ENCODE results near the gene TTC29.
A peak's percentile ranks its signal among the peaks of the same experiment; 100 is the strongest.

The TTC29 gene

GRCh38 chr4:146943691-146944375, 1.8 kb downstream of the TTC29 start:
- Histone ChIP-seq H3K9me3 (ENCODE audit: insufficient read depth, low read depth, low read length) (no peaks in the 10 kb centered on the region), H3K4me1 (ENCODE audit: control insufficient read depth in 1 of 2, insufficient read depth in 2 of 2, low read length in 2 of 2) (peaks cover 0 to 3% of the 10 kb centered on the region in 2 experiments), H2BK120ac (ENCODE audit: insufficient read depth, low read length, poor library complexity) (no peak overlapping the region), H3K79me1 (ENCODE audit: low read length) (no peaks in the 10 kb centered on the region), H3K9ac (ENCODE audit: low read length) (no peak overlapping the region), H3K23ac (ENCODE audit: low read length) (peak overlapping the region; percentile 55), H3K27me3 (ENCODE audit: insufficient read depth, low read length) (no peaks in the 10 kb centered on the region), H3K36me3 (ENCODE audit: control insufficient read depth in 1 of 2, insufficient read depth in 2 of 2, low read length in 2 of 2) (no peaks in the 10 kb centered on the region), H4K91ac (ENCODE audit: low read depth, low read length) (no peak overlapping the region), H3K4me2 (ENCODE audit: low read length) (no peak overlapping the region), H4K8ac (ENCODE audit: low read depth, low read length) (no peak overlapping the region), H2AK5ac (ENCODE audit: low read length) (no peak overlapping the region), H3K4me3 (ENCODE audit: low read depth, low read length) (no peak overlapping the region), H3K14ac (ENCODE audit: low read length) (no peak overlapping the region), H3K4ac (ENCODE audit: low read depth, low read length) (no peak overlapping the region), H4K12ac (ENCODE audit: low read depth, low read length) (no peak overlapping the region), H3K18ac (ENCODE audit: low read length) (no peak overlapping the region), H2AFZ (ENCODE audit: insufficient read depth, low read length, poor library complexity) (no peak overlapping the region), H2BK5ac (ENCODE audit: low read depth, low read length, poor library complexity) (no peak overlapping the region), H2BK12ac (ENCODE audit: low read length) (no peak overlapping the region), H3K79me2 (ENCODE audit: control insufficient read depth, insufficient read depth, low read length, poor library complexity) (no peaks in the 10 kb centered on the region), H3K27ac (ENCODE audit: low read depth, low read length) (no peak overlapping the region)
- no peak for DNase-seq
- no CpG with 5 or more reads among the region's 3 CpGs for WGBS (ENCODE audit: extremely low coverage, insufficient coverage, insufficient read length)

- H2BK5ac ChIP-seq (ENCODE audit: low read depth, low read length, poor library complexity), result no peak overlapping the region
- no peak overlapping the region for H3K14ac ChIP-seq (ENCODE audit: low read length)
- H3K27ac ChIP-seq (ENCODE audit: low read depth, low read length), result no peak overlapping the region
- H3K27me3 ChIP-seq (ENCODE audit: insufficient read depth, low read length), result no peaks in the 10 kb centered on the region
- no peaks in the 10 kb centered on the region for H3K9me3 ChIP-seq (ENCODE audit: insufficient read depth, low read depth, low read length)
- H4K12ac ChIP-seq (ENCODE audit: low read depth, low read length), result no peak overlapping the region
- no peak overlapping the region for H2BK120ac ChIP-seq (ENCODE audit: insufficient read depth, low read length, poor library complexity)
- no peaks in the 10 kb centered on the region for H3K79me1 ChIP-seq (ENCODE audit: low read length)
- no peak overlapping the region for H2BK12ac ChIP-seq (ENCODE audit: low read length)
- peak in 1 of 2 donors; percentile 8 for DNase-seq
- H4K91ac ChIP-seq (ENCODE audit: low read depth, low read length), result no peak overlapping the region
- no peaks in the 10 kb centered on the region for H3K79me2 ChIP-seq (ENCODE audit: control insufficient read depth, insufficient read depth, low read length, poor library complexity)
- H3K23ac ChIP-seq (ENCODE audit: low read length), result no peak overlapping the region
- no peak overlapping the region for H3K4me2 ChIP-seq (ENCODE audit: low read length)
- no peak overlapping the region for H2AFZ ChIP-seq (ENCODE audit: insufficient read depth, low read length, poor library complexity)
- H4K8ac ChIP-seq (ENCODE audit: low read depth, low read length), result no peak overlapping the region
- H3K4me3 ChIP-seq (ENCODE audit: low read depth, low read length), result no peak overlapping the region
- no peaks in the 10 kb centered on the region for H3K36me3 ChIP-seq (ENCODE audit: control insufficient read depth in 1 of 2, insufficient read depth in 2 of 2, low read length in 2 of 2)
- no peak overlapping the region for H3K4ac ChIP-seq (ENCODE audit: low read depth, low read length)
- no peak overlapping the region for H2AK5ac ChIP-seq (ENCODE audit: low read length)
- no peaks in the 10 kb centered on the region for H3K4me1 ChIP-seq (ENCODE audit: control insufficient read depth in 1 of 2, insufficient read depth in 2 of 2, low read length in 2 of 2)
- WGBS (ENCODE audit: extremely low coverage, insufficient coverage, insufficient read length), result no CpG with 5 or more reads among the region's 1 CpG
- H3K18ac ChIP-seq (ENCODE audit: low read length), result no peak overlapping the region
- no peak overlapping the region for H3K9ac ChIP-seq (ENCODE audit: low read length)
Measured at GRCh38 chr4:146932116-146932515, 13.5 kb downstream of the TTC29 start.

GRCh38 chr4:146930673-146931072, 15.0 kb downstream of the TTC29 start:
- no peaks in the 10 kb centered on the region for H3K4me1 ChIP-seq (ENCODE audit: control insufficient read depth in 1 of 2, insufficient read depth in 2 of 2, low read length in 2 of 2)

GRCh38 chr4:146927695-146928094, 18.0 kb downstream of the TTC29 start:
- Histone ChIP-seq H3K9ac (ENCODE audit: low read length) (no peak overlapping the region), H3K79me2 (ENCODE audit: control insufficient read depth, insufficient read depth, low read length, poor library complexity) (no peaks in the 10 kb centered on the region), H3K36me3 (ENCODE audit: control insufficient read depth in 1 of 2, insufficient read depth in 2 of 2, low read length in 2 of 2) (no peaks in the 10 kb centered on the region), H3K27ac (ENCODE audit: low read depth, low read length) (no peak overlapping the region), H3K4me1 (ENCODE audit: control insufficient read depth in 1 of 2, insufficient read depth in 2 of 2, low read length in 2 of 2) (no peaks in the 10 kb centered on the region), H3K18ac (ENCODE audit: low read length) (no peak overlapping the region), H3K4ac (ENCODE audit: low read depth, low read length) (no peak overlapping the region), H2BK5ac (ENCODE audit: low read depth, low read length, poor library complexity) (no peak overlapping the region), H3K9me3 (ENCODE audit: insufficient read depth, low read depth, low read length) (no peaks in the 10 kb centered on the region), H2BK120ac (ENCODE audit: insufficient read depth, low read length, poor library complexity) (no peak overlapping the region), H3K14ac (ENCODE audit: low read length) (no peak overlapping the region), H3K4me3 (ENCODE audit: low read depth, low read length) (no peak overlapping the region), H2BK12ac (ENCODE audit: low read length) (no peak overlapping the region), H3K23ac (ENCODE audit: low read length) (no peak overlapping the region), H2AFZ (ENCODE audit: insufficient read depth, low read length, poor library complexity) (no peak overlapping the region), H4K91ac (ENCODE audit: low read depth, low read length) (no peak overlapping the region), H3K4me2 (ENCODE audit: low read length) (no peak overlapping the region), H4K12ac (ENCODE audit: low read depth, low read length) (no peak overlapping the region), H2AK5ac (ENCODE audit: low read length) (no peak overlapping the region), H4K8ac (ENCODE audit: low read depth, low read length) (no peak overlapping the region), H3K79me1 (ENCODE audit: low read length) (no peaks in the 10 kb centered on the region), H3K27me3 (ENCODE audit: insufficient read depth, low read length) (no peaks in the 10 kb centered on the region)
- DNase-seq, result no peak
- WGBS (ENCODE audit: extremely low coverage, insufficient coverage, insufficient read length), result no CpG with 5 or more reads among the region's 2 CpGs

More at GRCh38 chr4:146930673-146931072, 15.0 kb downstream of the TTC29 start:
- no peak overlapping the region for H4K8ac ChIP-seq (ENCODE audit: low read depth, low read length)
- no peak overlapping the region for H3K23ac ChIP-seq (ENCODE audit: low read length)
- H3K4me3 ChIP-seq (ENCODE audit: low read depth, low read length), result no peak overlapping the region
- no peak overlapping the region for H3K4ac ChIP-seq (ENCODE audit: low read depth, low read length)
- H2BK120ac ChIP-seq (ENCODE audit: insufficient read depth, low read length, poor library complexity), result no peak overlapping the region
- H4K91ac ChIP-seq (ENCODE audit: low read depth, low read length), result no peak overlapping the region
- H3K18ac ChIP-seq (ENCODE audit: low read length), result no peak overlapping the region
- H3K14ac ChIP-seq (ENCODE audit: low read length), result no peak overlapping the region
- no peak overlapping the region for H3K4me2 ChIP-seq (ENCODE audit: low read length)
- no peak overlapping the region for H2BK5ac ChIP-seq (ENCODE audit: low read depth, low read length, poor library complexity)
- no peak overlapping the region for H2AK5ac ChIP-seq (ENCODE audit: low read length)
- H3K27ac ChIP-seq (ENCODE audit: low read depth, low read length), result no peak overlapping the region
- no peak overlapping the region for H4K12ac ChIP-seq (ENCODE audit: low read depth, low read length)
- H3K9ac ChIP-seq (ENCODE audit: low read length), result no peak overlapping the region
- no peak overlapping the region for H2BK12ac ChIP-seq (ENCODE audit: low read length)
- WGBS (ENCODE audit: extremely low coverage, insufficient coverage, insufficient read length), result no CpG with 5 or more reads among the region's 2 CpGs
- no peaks in the 10 kb centered on the region for H3K9me3 ChIP-seq (ENCODE audit: insufficient read depth, low read depth, low read length)
- H3K27me3 ChIP-seq (ENCODE audit: insufficient read depth, low read length), result no peaks in the 10 kb centered on the region
- no peaks in the 10 kb centered on the region for H3K79me1 ChIP-seq (ENCODE audit: low read length)
- no peaks in the 10 kb centered on the region for H3K36me3 ChIP-seq (ENCODE audit: control insufficient read depth in 1 of 2, insufficient read depth in 2 of 2, low read length in 2 of 2)
- no peak for DNase-seq
- no peaks in the 10 kb centered on the region for H3K79me2 ChIP-seq (ENCODE audit: control insufficient read depth, insufficient read depth, low read length, poor library complexity)
- no peak overlapping the region for H2AFZ ChIP-seq (ENCODE audit: insufficient read depth, low read length, poor library complexity)
